ENCODE measurements around the gene KRT39. TPM values are rescaled to one million over a fixed set of nuclear protein-coding genes. Genes with fewer than 3 reads are reported as not detected.

The KRT39 gene
- total and polyA plus RNA-seq, 4 donors = not detected

DNA sequence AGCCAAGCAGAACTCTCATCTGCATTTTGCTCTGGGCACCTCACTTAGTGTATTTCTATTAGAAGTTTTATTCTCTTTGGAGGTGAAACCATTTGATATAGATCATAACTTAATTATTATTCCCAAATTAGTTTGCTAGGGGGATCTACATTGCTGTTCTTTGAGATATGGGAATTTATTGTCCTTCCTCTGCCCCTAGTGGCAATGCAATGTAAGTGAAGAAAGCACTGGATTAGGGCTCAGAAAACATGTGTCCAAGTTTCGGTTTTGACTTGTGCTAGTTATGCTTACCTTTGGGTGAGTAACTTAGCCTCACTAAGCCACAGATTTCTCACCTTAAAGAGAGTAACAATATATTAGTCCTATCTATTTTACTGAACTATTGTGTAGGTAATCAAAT, 2.9 kb downstream of the KRT39 start:
- TF ChIP-seq, protein P1, sequence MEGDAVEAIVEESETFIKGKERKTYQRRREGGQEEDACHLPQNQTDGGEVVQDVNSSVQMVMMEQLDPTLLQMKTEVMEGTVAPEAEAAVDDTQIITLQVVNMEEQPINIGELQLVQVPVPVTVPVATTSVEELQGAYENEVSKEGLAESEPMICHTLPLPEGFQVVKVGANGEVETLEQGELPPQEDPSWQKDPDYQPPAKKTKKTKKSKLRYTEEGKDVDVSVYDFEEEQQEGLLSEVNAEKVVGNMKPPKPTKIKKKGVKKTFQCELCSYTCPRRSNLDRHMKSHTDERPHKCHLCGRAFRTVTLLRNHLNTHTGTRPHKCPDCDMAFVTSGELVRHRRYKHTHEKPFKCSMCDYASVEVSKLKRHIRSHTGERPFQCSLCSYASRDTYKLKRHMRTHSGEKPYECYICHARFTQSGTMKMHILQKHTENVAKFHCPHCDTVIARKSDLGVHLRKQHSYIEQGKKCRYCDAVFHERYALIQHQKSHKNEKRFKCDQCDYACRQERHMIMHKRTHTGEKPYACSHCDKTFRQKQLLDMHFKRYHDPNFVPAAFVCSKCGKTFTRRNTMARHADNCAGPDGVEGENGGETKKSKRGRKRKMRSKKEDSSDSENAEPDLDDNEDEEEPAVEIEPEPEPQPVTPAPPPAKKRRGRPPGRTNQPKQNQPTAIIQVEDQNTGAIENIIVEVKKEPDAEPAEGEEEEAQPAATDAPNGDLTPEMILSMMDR (IDR thresholded peaks at IDR 0.05; ENCODE audit: low read depth, low read length, missing input control) = peak; percentile 47
- TF ChIP-seq RAD21 (IDR thresholded peaks at IDR 0.05) = peak; percentile 32 to 51
- TF ChIP-seq, protein P2, sequence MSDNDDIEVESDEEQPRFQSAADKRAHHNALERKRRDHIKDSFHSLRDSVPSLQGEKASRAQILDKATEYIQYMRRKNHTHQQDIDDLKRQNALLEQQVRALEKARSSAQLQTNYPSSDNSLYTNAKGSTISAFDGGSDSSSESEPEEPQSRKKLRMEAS (IDR thresholded peaks at IDR 0.05) = no peak
- no peaks in the 10 kb centered on the region for H3K27me3 ChIP-seq (ENCODE audit: control insufficient read depth in 4 of 4, insufficient read depth in 4 of 4, low read length in 3 of 4)

DNA sequence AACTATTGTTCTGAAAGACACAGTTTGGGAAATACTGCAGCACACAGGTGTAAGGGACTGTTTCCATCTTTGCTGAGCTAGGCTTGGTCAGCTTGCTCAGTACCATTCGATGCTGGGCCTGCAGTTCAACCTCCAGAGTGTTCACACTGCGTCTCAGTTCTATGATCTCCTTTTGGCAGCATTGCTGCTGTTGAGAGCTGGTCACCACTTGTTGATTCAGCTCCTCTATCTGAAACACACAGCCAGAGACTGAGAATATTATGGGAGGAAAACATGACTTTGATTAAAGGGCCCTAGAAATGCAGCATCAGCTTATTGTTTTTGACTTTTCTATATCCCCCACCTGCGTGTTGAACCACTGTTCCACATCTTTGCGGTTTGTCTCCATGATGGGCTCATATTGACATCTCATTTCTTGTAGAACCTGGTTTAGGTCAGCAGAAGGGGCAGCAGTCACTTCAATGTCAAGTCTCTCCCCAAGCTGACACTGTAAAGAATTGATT, 4.6 kb downstream of the KRT39 start:
- 88% methylated on average over 4 of the region's 4 CpGs for WGBS
- Histone ChIP-seq H3K9me3 (ENCODE audit: control insufficient read depth in 4 of 4, low read length in 3 of 4) (no peaks in the 10 kb centered on the region), H3K9ac (ENCODE audit: low read depth in 1 of 2, low read length in 2 of 2) (no peak overlapping the region), H3K36me3 (ENCODE audit: control insufficient read depth in 4 of 4, insufficient read depth in 3 of 4, low read depth in 1 of 4, low read length in 3 of 4) (no peaks in the 10 kb centered on the region), H3K27ac (ENCODE audit: low read depth in 1 of 2, low read length in 2 of 2) (no peak overlapping the region), H3K4me1 (ENCODE audit: control insufficient read depth in 4 of 4, insufficient read depth in 4 of 4, low read length in 3 of 4) (no peaks in the 10 kb centered on the region), H3K27me3 (ENCODE audit: control insufficient read depth in 4 of 4, insufficient read depth in 4 of 4, low read length in 3 of 4) (no peaks in the 10 kb centered on the region), H3K4me3 (ENCODE audit: low read depth in 1 of 3, low read length in 3 of 3) (no peak overlapping the region)
- TF ChIP-seq HNF4G (IDR thresholded peaks at IDR 0.05) (no peak), RXRA (IDR thresholded peaks at IDR 0.05) (no peak), REST (IDR thresholded peaks at IDR 0.05) (no peak), GABPA (IDR thresholded peaks at IDR 0.05 in 1 of 2, conservative IDR thresholded peaks at IDR 0.05 in 1 of 2) (no peak), JUND (IDR thresholded peaks at IDR 0.05) (no peak), ZBTB33 (IDR thresholded peaks at IDR 0.05) (no peak), NR2F2 (IDR thresholded peaks at IDR 0.05) (no peak), FOXA2 (IDR thresholded peaks at IDR 0.05) (no peak), YY1 (IDR thresholded peaks at IDR 0.05) (no peak), SP1 (IDR thresholded peaks at IDR 0.05) (no peak)
- TF ChIP-seq, protein P2 (IDR thresholded peaks at IDR 0.05) = no peak
- DNase-seq (ENCODE audit: low spot score) = no peak

More for the DNA sequence above, 2.9 kb downstream of the KRT39 start:
- DNase-seq (ENCODE audit: low spot score) = no peak
- Histone ChIP-seq H3K27ac (ENCODE audit: low read depth in 1 of 2, low read length in 2 of 2) (no peak overlapping the region), H3K4me3 (ENCODE audit: low read depth in 1 of 3, low read length in 3 of 3) (no peak overlapping the region), H3K9me3 (ENCODE audit: control insufficient read depth in 4 of 4, low read length in 3 of 4) (no peaks in the 10 kb centered on the region), H3K4me1 (ENCODE audit: control insufficient read depth in 4 of 4, insufficient read depth in 4 of 4, low read length in 3 of 4) (no peaks in the 10 kb centered on the region), H3K9ac (ENCODE audit: low read depth in 1 of 2, low read length in 2 of 2) (no peak overlapping the region), H3K36me3 (ENCODE audit: control insufficient read depth in 4 of 4, insufficient read depth in 3 of 4, low read depth in 1 of 4, low read length in 3 of 4) (no peaks in the 10 kb centered on the region)
- 33% methylated on average over 1 of the region's 1 CpG for WGBS
